ENCODE results near the gene RPL39. TPM values are rescaled to one million over a fixed set of nuclear protein-coding genes. Genes with fewer than 3 reads are reported as not detected.

RPL39 gene
- total and polyA plus RNA-seq, 2 of the 8 experiments (the other 6 are each of a cell fraction or from before 2014, with no cell fraction given), result 1,942 to 2,394 TPM

GRCh38 chrX:119763181-119763580 lies 28.2 kb downstream of the RPL39 start:
- H4K91ac ChIP-seq (replicated peaks; ENCODE audit: insufficient read length, low read length), result no peak overlapping the region
- 0 out of 2 replicates have a peak overlapping the region, but pooled peaks have one; percentile 35 for H2BK5ac ChIP-seq (ENCODE audit: low read depth, low read length)
- H3K27me3 ChIP-seq (replicated peaks in 1 of 4; ENCODE audit: control insufficient read depth in 3 of 4, extremely low read depth in 1 of 4, insufficient read depth in 3 of 4, low read length in 3 of 4), result peaks cover 0 to 13% (median 5%) of the 10 kb centered on the region in 4 experiments; a peak in 5 of 7 replicates
- H3K23me2 ChIP-seq (ENCODE audit: low read depth, low read length), result peaks cover 12% of the 10 kb centered on the region; the same call in 1 of the 2 replicates
- no peak overlapping the region; the same call in 1 of the 2 replicates for H3K18ac ChIP-seq (ENCODE audit: extremely low read depth, low read length)
- H3K79me2 ChIP-seq (ENCODE audit: control insufficient read depth in 1 of 2, insufficient read depth in 2 of 2, low read length in 2 of 2), result no peaks in the 10 kb centered on the region
- no peak for TF ChIP-seq BACH1 (IDR thresholded peaks at IDR 0.05; ENCODE audit: low read length)
- peak; percentile 84; the same call in 1 of the 2 replicates for TF ChIP-seq CEBPB (IDR thresholded peaks at IDR 0.05; ENCODE audit: low read depth, low read length)
- no peak for DNase-seq (ENCODE audit: low read depth in 1 of 2, low spot score in 2 of 2)
- H3K9ac ChIP-seq (replicated peaks in 1 of 4; ENCODE audit: extremely low read depth in 1 of 4, low read depth in 3 of 4, low read length in 3 of 4), result no peak overlapping the region
- no peak overlapping the region for H2BK20ac ChIP-seq (ENCODE audit: low read length)
- no peak overlapping the region for H3K14ac ChIP-seq (ENCODE audit: insufficient read length)
- POLR2A ChIA-PET (ENCODE audit: partially characterized antibody), result interaction anchor here (1.1 to 2.0 kb wide), 4 partner anchors 12 to 28 kb away, joined by 3 to 11 read pairs (median 6); partner anchors contain the start of gene RPL39
- WGBS, 2 experiments (ENCODE audit: extremely low coverage in 1 of 2, insufficient coverage in 1 of 2, insufficient read length in 1 of 2, insufficient replicate concordance in 2 of 2, low coverage in 1 of 2, low lambda C conversion rate in 2 of 2, missing lambda C conversion rate in 1 of 2), result 41% methylated on average over 7 of the region's 7 CpGs; no CpG with 5 or more reads in 1 of the 2 experiments
- H3K27ac ChIP-seq (ENCODE audit: low read depth, low read length), result no peak overlapping the region
- 0 out of 2 replicates have a peak overlapping the region, but pooled peaks have one; percentile 27 for H2BK12ac ChIP-seq (ENCODE audit: low read depth, low read length)
- H2AFZ ChIP-seq (ENCODE audit: low read length), result no peak overlapping the region
- peak overlapping the region; percentile 39 to 40; a peak in 1 of 4 replicates for H3K4me2 ChIP-seq (ENCODE audit: insufficient read depth in 1 of 2, low read depth in 2 of 2, low read length in 2 of 2)
- H2BK15ac ChIP-seq (ENCODE audit: low read length), result no peak overlapping the region
- no peak overlapping the region for H4K5ac ChIP-seq (ENCODE audit: insufficient read length, low read depth, low read length)
- H3K56ac ChIP-seq (replicated peaks; ENCODE audit: insufficient read length, low read depth, low read length), result no peak overlapping the region
- H3K23ac ChIP-seq (ENCODE audit: insufficient read length), result no peak overlapping the region
- H4K20me1 ChIP-seq (replicated peaks in 1 of 2; ENCODE audit: control insufficient read depth in 1 of 2, insufficient read depth in 2 of 2, low read length in 2 of 2), result no peaks in the 10 kb centered on the region
- CTCF ChIA-PET (ENCODE audit: partially characterized antibody), result interaction anchor here (1.4 to 1.6 kb wide), 2 partner anchors 17 to 35 kb away, joined by 4 to 5 read pairs; no protein-coding TSS in a partner anchor
- no peaks in the 10 kb centered on the region for H3K36me3 ChIP-seq (ENCODE audit: control insufficient read depth in 2 of 4, insufficient read depth in 4 of 4, low read length in 3 of 4)
- FAIRE-seq, result peak; percentile 36
- H2BK120ac ChIP-seq (replicated peaks; ENCODE audit: low read depth, low read length), result no peak overlapping the region
- H3K4me1 ChIP-seq (replicated peaks in 1 of 4; ENCODE audit: control insufficient read depth in 3 of 4, insufficient read depth in 4 of 4, low read length in 3 of 4), result peaks cover 1 to 14% (median 5%) of the 10 kb centered on the region in 4 experiments; a peak in 6 of 7 replicates
- H3K79me1 ChIP-seq (ENCODE audit: low read depth, low read length), result no peaks in the 10 kb centered on the region
- H3K4me3 ChIP-seq (ENCODE audit: extremely low read depth in 1 of 4, insufficient read depth in 2 of 4, low read depth in 3 of 4, low read length in 4 of 4), result no peak overlapping the region
- H2AK5ac ChIP-seq (ENCODE audit: low read depth, low read length), result no peak overlapping the region
- H3K9me3 ChIP-seq (ENCODE audit: insufficient read depth in 2 of 2, low read depth in 1 of 2, low read length in 1 of 2), result no peaks in the 10 kb centered on the region
- no peak overlapping the region for H3K4ac ChIP-seq (replicated peaks; ENCODE audit: insufficient read length, low read depth, low read length)
- H4K8ac ChIP-seq (ENCODE audit: extremely low read depth, insufficient read depth, low read length), result no peak overlapping the region
